AG04450 (cell line): ENCODE results near the gene FHL2. TPM values are rescaled to one million over a fixed set of nuclear protein-coding genes. Genes with fewer than 3 reads are reported as not detected.

Source experiments
- CTCF ChIA-PET: fragments of 300-600, 350-600 bp; formaldehyde crosslinking; extraction: SDS; loops from one replicate; lab custom pipeline; 2022; ENCODE audit warnings: antibody characterized with exemption, inconsistent platforms; lab: Charles Lee
- POLR2A ChIA-PET: fragments of 350-600 bp; formaldehyde crosslinking; extraction: SDS; loops from one replicate; lab custom pipeline; 2021; ENCODE audit warnings: antibody characterized with exemption, inconsistent platforms; lab: Yijun Ruan, JAX
- DNase-seq: peaks from one replicate; pipeline ENCODE4 v3.0.0-alpha.2; 2011; ENCODE audit warnings: low read depth, low spot score
- H3K27ac ChIP-seq: one replicate; pipeline ENCODE4 v1.5.1; 2012; ENCODE audit warnings: low read depth, low read length, control low read depth
- H3K27me3 ChIP-seq: one replicate; pipeline ENCODE4 v1.6.0; 2012; ENCODE audit warnings: low read length; ENCODE audit not compliant: control insufficient read depth, insufficient read depth
- H3K4me3 ChIP-seq: 2 replicates; pipeline ENCODE4 v1.5.1; 2011; ENCODE audit warnings: mild to moderate bottlenecking, low read depth, low read length, control low read depth
- H3K9me3 ChIP-seq: 2 replicates; pipeline ENCODE4 v1.5.1; 2012; ENCODE audit warnings: low read length; ENCODE audit not compliant: control insufficient read depth, insufficient read depth
- polyA plus RNA-seq: library from polyadenylated mRNA; depleted of rRNA; stranded (reverse); fragments of >200 nt; gene quantifications from 2 replicates; pipeline ENCODE4 v1.2.3, GENCODE V29; 2011
- TF ChIP-seq, protein P1 (sequence below): IDR thresholded peaks from 2 replicates; pipeline ENCODE4 v1.5.1; 2011; ENCODE audit warnings: low read depth, low read length, control low read depth, inconsistent platforms

The FHL2 gene
- polyA plus RNA-seq, 1 experiment = 497 TPM

DNA sequence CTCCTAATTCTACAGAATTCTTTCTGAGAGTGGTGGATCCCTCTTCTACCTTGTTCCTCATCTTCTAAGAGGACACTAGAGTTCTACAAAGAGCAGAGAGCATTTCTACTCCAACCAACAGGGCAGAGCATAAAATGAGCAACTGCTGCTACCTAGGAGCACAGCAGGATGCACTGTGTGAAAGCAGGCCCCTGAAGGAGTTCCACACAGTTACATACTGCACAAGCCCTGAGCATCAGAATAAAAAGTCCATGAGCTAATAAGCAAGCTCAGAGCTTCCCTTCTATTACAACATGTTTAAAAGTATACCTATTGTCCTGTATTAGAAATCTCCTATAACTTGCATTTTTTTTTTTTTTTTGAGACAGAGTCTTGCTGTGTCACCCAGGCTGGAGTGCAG is 8.4 kb downstream of the FHL2 start:
- no peaks in the 10 kb centered on the region for H3K9me3 ChIP-seq
- H3K27me3 ChIP-seq = no peaks in the 10 kb centered on the region
- no peak overlapping the region for H3K4me3 ChIP-seq
- ChIA-PET POLR2A (interaction anchor here (0.7 to 4.3 kb wide), 5 partner anchors 8 to 281 kb away, joined by 3 to 26 read pairs (median 3); partner anchors contain the start of gene FHL2), CTCF (interaction anchor here (1.4 to 2.8 kb wide), 2 partner anchors 8 to 14 kb away, joined by 4 to 11 read pairs; partner anchors contain the start of gene FHL2)
- DNase-seq = no peak
- TF ChIP-seq, protein P1, sequence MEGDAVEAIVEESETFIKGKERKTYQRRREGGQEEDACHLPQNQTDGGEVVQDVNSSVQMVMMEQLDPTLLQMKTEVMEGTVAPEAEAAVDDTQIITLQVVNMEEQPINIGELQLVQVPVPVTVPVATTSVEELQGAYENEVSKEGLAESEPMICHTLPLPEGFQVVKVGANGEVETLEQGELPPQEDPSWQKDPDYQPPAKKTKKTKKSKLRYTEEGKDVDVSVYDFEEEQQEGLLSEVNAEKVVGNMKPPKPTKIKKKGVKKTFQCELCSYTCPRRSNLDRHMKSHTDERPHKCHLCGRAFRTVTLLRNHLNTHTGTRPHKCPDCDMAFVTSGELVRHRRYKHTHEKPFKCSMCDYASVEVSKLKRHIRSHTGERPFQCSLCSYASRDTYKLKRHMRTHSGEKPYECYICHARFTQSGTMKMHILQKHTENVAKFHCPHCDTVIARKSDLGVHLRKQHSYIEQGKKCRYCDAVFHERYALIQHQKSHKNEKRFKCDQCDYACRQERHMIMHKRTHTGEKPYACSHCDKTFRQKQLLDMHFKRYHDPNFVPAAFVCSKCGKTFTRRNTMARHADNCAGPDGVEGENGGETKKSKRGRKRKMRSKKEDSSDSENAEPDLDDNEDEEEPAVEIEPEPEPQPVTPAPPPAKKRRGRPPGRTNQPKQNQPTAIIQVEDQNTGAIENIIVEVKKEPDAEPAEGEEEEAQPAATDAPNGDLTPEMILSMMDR = no peak
- peak overlapping the region; percentile 93 for H3K27ac ChIP-seq

DNA sequence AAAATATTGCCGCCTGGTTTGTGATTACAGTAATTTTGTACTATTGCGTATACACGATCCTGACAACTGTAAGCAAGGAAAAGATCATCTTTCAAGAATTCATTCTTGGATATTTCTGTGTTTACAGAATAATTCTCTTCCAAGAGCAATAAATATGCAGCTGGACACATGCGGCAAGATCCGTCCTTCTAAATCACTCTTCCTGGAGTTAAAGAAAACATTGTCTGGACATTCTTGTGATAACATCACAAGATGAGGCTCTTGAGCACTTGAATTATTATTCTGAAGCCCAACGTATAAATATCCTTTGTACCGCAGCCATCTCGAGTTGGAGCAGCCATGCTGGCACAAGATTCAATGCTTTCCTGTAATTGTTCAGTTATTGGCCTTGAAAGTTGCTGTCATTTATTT is 9.9 kb downstream of the FHL2 start:
- POLR2A ChIA-PET = interaction anchor here (1.2 to 4.3 kb wide), 4 partner anchors 9 to 129 kb away, joined by 3 to 26 read pairs (median 6); partner anchors contain the start of gene FHL2
- no peak overlapping the region for H3K4me3 ChIP-seq
- H3K27me3 ChIP-seq = no peaks in the 10 kb centered on the region
- H3K27ac ChIP-seq = peak overlapping the region; percentile 93
- DNase-seq = peak; percentile 91
- H3K9me3 ChIP-seq = no peaks in the 10 kb centered on the region
- TF ChIP-seq, protein P1 = no peak
- CTCF ChIA-PET = interaction anchor here (0.8 to 2.8 kb wide), 5 partner anchors 10 to 132 kb away, joined by 3 to 11 read pairs (median 4); partner anchors contain the start of gene FHL2

DNA sequence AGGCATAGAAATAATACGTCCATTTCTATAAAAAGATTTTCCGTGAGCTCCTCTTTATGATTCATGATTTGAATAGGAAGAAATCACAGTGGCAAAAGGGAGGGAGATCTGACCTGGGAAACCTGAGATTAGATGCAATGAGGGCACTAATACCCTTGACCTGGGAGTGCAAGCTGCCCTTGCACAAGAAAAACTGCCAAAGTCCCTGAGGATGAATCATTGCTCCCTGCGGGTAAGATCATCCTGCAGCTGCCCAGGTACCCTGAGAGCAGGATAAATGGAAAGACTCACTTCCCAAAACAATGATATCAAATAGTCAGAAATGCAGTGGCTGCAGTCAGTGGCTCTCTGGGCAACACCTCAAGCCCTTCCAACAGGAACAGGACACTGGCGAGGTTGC is 11.6 kb downstream of the FHL2 start:
- ChIA-PET POLR2A (interaction anchor here (1.8 to 4.3 kb wide), 2 partner anchors 11 to 51 kb away, joined by 5 to 26 read pairs; partner anchors contain the start of gene FHL2), CTCF (interaction anchor here (1.0 kb wide), 1 partner anchor 8 kb away, joined by 3 read pairs; no protein-coding TSS in a partner anchor)
- Histone ChIP-seq H3K27me3 (no peaks in the 10 kb centered on the region), H3K9me3 (no peaks in the 10 kb centered on the region), H3K4me3 (no peak overlapping the region), H3K27ac (no peak overlapping the region)
- DNase-seq = no peak
- TF ChIP-seq, protein P1 = no peak

DNA sequence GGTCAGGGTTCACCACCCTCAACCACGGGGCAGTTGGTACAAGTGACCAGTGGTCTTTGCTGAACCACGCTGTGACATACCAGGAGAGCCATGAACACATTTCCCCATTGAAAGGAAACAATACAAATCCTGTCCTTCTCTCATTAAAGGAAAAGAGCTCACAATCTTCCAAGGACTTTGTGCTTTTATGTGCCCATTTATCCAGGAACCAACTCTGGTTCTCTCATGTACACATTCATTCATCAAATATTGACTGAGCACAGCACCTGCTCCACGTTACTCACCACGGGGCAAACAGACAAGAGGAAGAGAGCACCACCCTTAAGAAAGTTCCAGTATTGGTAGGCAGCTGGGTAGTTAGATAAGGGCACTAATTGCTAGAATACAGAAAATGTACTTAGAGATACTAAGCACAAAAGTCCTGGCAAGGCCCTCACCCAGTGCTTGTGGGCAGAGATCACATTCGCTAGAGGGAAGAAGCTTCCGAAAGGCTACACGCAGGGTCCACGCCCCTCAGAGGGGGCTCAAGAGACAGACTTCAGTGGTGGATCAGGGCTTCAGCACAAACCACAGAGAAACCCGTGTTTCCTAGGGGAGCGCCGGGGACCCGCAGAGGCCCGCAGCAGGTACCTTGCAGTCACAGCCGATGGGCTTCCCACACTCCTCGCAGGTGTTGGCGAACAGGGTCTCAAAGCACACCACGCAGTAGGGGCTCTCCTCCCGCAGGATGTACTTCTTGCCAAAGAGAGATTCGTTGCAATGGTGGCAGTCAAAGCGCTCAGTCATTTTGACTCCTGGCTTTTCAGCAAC is 12.9 kb downstream of the FHL2 start:
- no peak overlapping the region for H3K27ac ChIP-seq
- no peaks in the 10 kb centered on the region for H3K9me3 ChIP-seq
- H3K4me3 ChIP-seq = no peak overlapping the region
- H3K27me3 ChIP-seq = no peaks in the 10 kb centered on the region
- ChIA-PET CTCF (interaction anchor here (0.6 to 1.2 kb wide), 2 partner anchors 27 to 136 kb away, joined by 3 to 4 read pairs; no protein-coding TSS in a partner anchor), POLR2A (interaction anchor here (1.8 kb wide), 1 partner anchor 52 kb away, joined by 5 read pairs; no protein-coding TSS in a partner anchor)
- no peak for DNase-seq
- TF ChIP-seq, protein P1 = no peak

- H3K27me3 ChIP-seq = no peaks in the 10 kb centered on the region
- TF ChIP-seq, protein P1 = no peak
- ChIA-PET CTCF (no interaction called here), POLR2A (no interaction called here)
- no peak overlapping the region for H3K4me3 ChIP-seq
- no peak for DNase-seq
- no peak overlapping the region for H3K27ac ChIP-seq
- H3K9me3 ChIP-seq = no peaks in the 10 kb centered on the region
These were observed 14.0 kb downstream of the FHL2 start for GRCh38 chr2:105384861-105385260.
